Uterus (tissue), 4 donors: ENCODE data around the gene RTL9. TPM values are rescaled to one million over a fixed set of nuclear protein-coding genes. Genes with fewer than 3 reads are reported as not detected.

Experiments used
- DNase-seq, 2 donors: peaks; one replicate each; pipeline ENCODE4 v3.0.0-alpha.2; 2019 to 2020
- H3K27ac ChIP-seq, 2 donors: fragments of 200-600 bp; sonication (generic); 1 replicate in 1 of 2; 2 replicates in 1 of 2; pipeline ENCODE4 v1.5.1; 2016 to 2018
- H3K27me3 ChIP-seq, 2 donors: fragments of 200-600 bp; sonication (generic); one replicate each; pipeline ENCODE4 v1.5.1; 2018 to 2019; ENCODE audit warnings: control low read depth in 1 of 2
- H3K36me3 ChIP-seq, 2 donors: fragments of 200-600 bp; sonication (generic); one replicate each; pipeline ENCODE4 v1.5.1; 2019; ENCODE audit warnings: control low read depth in 1 of 2
- H3K4me1 ChIP-seq, 2 donors: fragments of 200-600 bp; sonication (generic); one replicate each; pipeline ENCODE4 v1.5.1; 2018 to 2019; ENCODE audit warnings: control low read depth in 1 of 2
- H3K4me3 ChIP-seq, 2 donors: fragments of 200-600 bp; sonication (generic); 1 replicate in 1 of 2; 2 replicates in 1 of 2; pipeline ENCODE4 v1.5.1; 2018 to 2019; ENCODE audit warnings: mild to moderate bottlenecking in 1 of 2
- H3K9me3 ChIP-seq, 2 donors: fragments of 200-600 bp; sonication (generic); one replicate each; pipeline ENCODE4 v1.5.1; 2019; ENCODE audit warnings: control low read depth in 1 of 2
- POLR2A ChIP-seq, 2 donors: fragments of 450-650 bp; IDR thresholded peaks; one replicate each; pipeline ENCODE4 v1.6.1; 2016; ENCODE audit warnings: antibody characterized with exemption in 2 of 2, mild to moderate bottlenecking in 1 of 2, moderate library complexity in 1 of 2
- intact Hi-C: fragments of 100-400 bp; cut with DNase I; formaldehyde crosslinking; loops from one replicate; pipeline ENCODE4 v1.15.1; 2023; ENCODE audit warnings: low total_unique reads
- total RNA-seq, 4 donors: library from RNA; depleted of rRNA in 3 of 4; stranded (reverse); fragments of >200 nt in 3 of 4; gene quantifications; one replicate each; pipeline versions ENCODE4 v1.1.0 to v1.2.4, GENCODE V29; 2014 to 2023
- TF ChIP-seq, protein P1 (sequence below), 4 experiments: fragments of 200-600 bp in 2 of 4; fragments of 450-650 bp in 2 of 4; sonication (generic) in 2 of 4; IDR thresholded peaks; one replicate each; pipeline ENCODE4 v1.5.1; 2016 to 2019; ENCODE audit warnings: antibody characterized with exemption in 4 of 4, mild to moderate bottlenecking in 2 of 4, moderate library complexity in 1 of 4
- donor health status: DM: yes; HTN: yes; CAD: no.

RTL9 gene
- total RNA-seq, 4 donors from 2014 or later: 0.40 to 0.48 TPM; not detected in 2

DNA sequence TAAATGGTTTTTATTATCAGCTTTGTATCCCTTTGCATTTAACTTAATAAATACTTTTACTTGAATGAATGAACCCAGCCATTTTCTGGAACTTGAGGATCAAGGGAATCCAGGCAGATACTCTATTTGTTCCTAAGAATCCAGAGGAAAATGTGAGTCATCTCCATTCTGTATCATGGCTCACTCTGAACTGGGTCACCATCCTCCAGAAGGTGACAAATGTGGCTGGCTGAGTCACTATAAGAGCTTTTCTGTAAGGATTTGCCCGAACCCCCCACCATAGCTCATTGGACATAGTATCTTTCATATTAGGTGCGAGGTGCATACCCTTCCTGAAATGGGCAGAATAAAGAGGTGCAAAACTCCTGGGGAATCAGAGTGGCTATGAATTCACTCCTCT is 25.8 kb downstream of the RTL9 start:
- no peak overlapping the region for H3K27ac ChIP-seq
- H3K9me3 ChIP-seq: no peaks in the 10 kb centered on the region
- no peak overlapping the region for H3K4me3 ChIP-seq
- intact Hi-C loops: no loop called here
- no peak for DNase-seq
- no peak for TF ChIP-seq POLR2A (IDR thresholded peaks at IDR 0.05)
- TF ChIP-seq, protein P1, sequence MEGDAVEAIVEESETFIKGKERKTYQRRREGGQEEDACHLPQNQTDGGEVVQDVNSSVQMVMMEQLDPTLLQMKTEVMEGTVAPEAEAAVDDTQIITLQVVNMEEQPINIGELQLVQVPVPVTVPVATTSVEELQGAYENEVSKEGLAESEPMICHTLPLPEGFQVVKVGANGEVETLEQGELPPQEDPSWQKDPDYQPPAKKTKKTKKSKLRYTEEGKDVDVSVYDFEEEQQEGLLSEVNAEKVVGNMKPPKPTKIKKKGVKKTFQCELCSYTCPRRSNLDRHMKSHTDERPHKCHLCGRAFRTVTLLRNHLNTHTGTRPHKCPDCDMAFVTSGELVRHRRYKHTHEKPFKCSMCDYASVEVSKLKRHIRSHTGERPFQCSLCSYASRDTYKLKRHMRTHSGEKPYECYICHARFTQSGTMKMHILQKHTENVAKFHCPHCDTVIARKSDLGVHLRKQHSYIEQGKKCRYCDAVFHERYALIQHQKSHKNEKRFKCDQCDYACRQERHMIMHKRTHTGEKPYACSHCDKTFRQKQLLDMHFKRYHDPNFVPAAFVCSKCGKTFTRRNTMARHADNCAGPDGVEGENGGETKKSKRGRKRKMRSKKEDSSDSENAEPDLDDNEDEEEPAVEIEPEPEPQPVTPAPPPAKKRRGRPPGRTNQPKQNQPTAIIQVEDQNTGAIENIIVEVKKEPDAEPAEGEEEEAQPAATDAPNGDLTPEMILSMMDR (IDR thresholded peaks at IDR 0.05): no peak
- no peaks in the 10 kb centered on the region for H3K27me3 ChIP-seq
- no peaks in the 10 kb centered on the region for H3K36me3 ChIP-seq
- no peaks in the 10 kb centered on the region for H3K4me1 ChIP-seq

DNA sequence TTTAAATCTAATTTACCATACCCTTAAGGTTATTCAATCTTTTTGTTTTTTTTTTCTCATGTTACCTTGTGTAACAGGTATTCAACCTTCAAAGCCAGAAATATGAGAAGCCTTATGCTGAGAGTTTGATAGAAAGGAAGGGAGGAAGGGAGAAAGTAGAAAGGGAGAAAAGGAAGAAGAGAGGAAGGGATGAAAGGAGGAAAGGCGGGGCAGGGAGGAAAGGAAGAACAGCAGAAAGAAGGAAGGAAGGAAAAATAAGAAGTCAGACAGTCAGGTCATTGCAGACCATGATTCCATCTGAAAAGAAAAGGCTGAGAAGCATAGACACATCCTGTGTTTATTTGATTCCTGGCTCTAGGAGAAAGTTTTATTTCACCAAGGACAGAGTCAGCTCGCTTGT is 30.9 kb downstream of the RTL9 start:
- Histone ChIP-seq H3K4me3 (no peak overlapping the region), H3K36me3 (no peaks in the 10 kb centered on the region), H3K4me1 (no peaks in the 10 kb centered on the region), H3K27me3 (no peaks in the 10 kb centered on the region), H3K27ac (no peak overlapping the region), H3K9me3 (no peaks in the 10 kb centered on the region)
- TF ChIP-seq POLR2A (IDR thresholded peaks at IDR 0.05): no peak
- TF ChIP-seq, protein P1 (IDR thresholded peaks at IDR 0.05): no peak
- no peak for DNase-seq
- intact Hi-C loops: no loop called here

DNA sequence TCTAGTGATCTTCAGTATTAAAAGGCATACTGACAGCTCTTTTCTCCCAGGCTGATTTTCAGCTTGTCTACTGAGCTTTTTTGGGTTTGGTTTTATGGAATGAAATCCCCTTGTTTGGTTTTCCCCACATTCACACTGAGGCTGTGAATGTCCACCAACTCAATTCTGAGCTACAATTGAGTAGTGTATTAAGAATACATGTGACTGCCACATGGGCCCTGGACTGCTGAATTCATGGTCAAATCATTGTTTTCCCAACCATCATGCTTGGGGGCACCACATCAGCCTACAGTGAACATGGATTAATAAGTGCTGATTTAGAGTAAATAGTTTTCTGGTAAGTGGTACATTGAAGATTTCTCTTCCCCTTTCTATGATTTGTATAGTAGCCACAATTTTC is 32.4 kb downstream of the RTL9 start:
- Histone ChIP-seq H3K36me3 (no peaks in the 10 kb centered on the region), H3K27ac (no peak overlapping the region), H3K27me3 (no peaks in the 10 kb centered on the region), H3K4me1 (no peaks in the 10 kb centered on the region), H3K9me3 (no peaks in the 10 kb centered on the region), H3K4me3 (no peak overlapping the region)
- DNase-seq: no peak
- intact Hi-C loops: no loop called here
- TF ChIP-seq POLR2A (IDR thresholded peaks at IDR 0.05): no peak
- TF ChIP-seq, protein P1 (IDR thresholded peaks at IDR 0.05): no peak

DNA sequence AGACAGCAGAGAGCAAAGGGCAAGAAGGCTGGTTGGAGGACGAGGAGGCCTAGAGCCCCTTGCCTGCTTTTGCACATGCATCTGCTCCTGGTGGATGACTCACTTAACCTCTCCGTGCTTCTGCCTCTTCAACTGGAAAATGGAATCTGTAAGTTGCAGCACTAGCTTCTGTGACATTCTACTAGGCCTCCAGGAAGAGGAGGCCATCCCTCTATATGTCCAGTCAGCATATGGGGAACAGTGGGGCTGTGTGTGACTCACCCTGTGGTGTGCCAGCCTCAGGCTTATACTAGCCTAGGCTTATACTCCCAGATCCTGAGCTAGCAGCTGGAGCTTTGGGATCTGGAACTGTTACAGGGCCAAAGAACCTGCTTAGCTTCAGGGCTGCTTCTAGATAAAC is 36.0 kb downstream of the RTL9 start:
- Histone ChIP-seq H3K27me3 (no peaks in the 10 kb centered on the region), H3K9me3 (no peaks in the 10 kb centered on the region), H3K27ac (no peak overlapping the region), H3K4me3 (no peak overlapping the region), H3K36me3 (no peaks in the 10 kb centered on the region), H3K4me1 (no peaks in the 10 kb centered on the region)
- TF ChIP-seq POLR2A (IDR thresholded peaks at IDR 0.05): no peak
- TF ChIP-seq, protein P1 (IDR thresholded peaks at IDR 0.05): no peak
- no peak for DNase-seq
- intact Hi-C loops: no loop called here

DNA sequence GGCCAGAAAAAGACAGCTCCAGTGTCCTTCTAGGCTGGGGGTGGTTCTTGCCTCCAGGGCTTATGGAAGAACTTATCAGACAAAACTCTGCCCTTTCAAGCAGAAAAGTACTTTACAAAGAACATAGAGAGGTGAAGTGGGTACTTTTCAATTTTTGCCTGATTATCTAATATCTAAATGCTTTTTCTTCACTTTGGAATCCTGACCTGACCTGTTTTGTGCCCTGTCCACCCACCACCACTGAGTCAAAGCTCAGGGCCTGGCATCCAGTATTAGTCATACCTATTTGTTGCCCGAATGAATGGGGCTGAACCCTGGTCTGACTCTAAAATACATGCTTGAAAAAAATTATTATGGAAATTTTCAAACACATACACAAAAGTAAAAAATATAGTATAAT is 37.2 kb downstream of the RTL9 start:
- H3K4me1 ChIP-seq: no peaks in the 10 kb centered on the region
- no peaks in the 10 kb centered on the region for H3K9me3 ChIP-seq
- TF ChIP-seq POLR2A (IDR thresholded peaks at IDR 0.05): no peak
- TF ChIP-seq, protein P1 (IDR thresholded peaks at IDR 0.05): no peak
- no peaks in the 10 kb centered on the region for H3K27me3 ChIP-seq
- H3K36me3 ChIP-seq: no peaks in the 10 kb centered on the region
- intact Hi-C loops: no loop called here
- no peak for DNase-seq
- H3K27ac ChIP-seq: no peak overlapping the region
- no peak overlapping the region for H3K4me3 ChIP-seq
